Caco-2 (cell line): ENCODE results near the gene CCT8. TPM values are rescaled to one million over a fixed set of nuclear protein-coding genes. Genes with fewer than 3 reads are reported as not detected.

ENCODE experiments used
- BruUV-seq: library from RNA; stranded (reverse); fragments of 400-500 nt; replicated peaks from 2 replicates; lab custom pipeline; 2021; lab: Mats Ljungman, UMichigan
- CTCF ChIA-PET: fragments of 300-600 bp; sonication (Branson Sonifier 250); formaldehyde crosslinking; loops from one replicate; lab custom pipeline; 2022; ENCODE audit warnings: antibody characterized with exemption; lab: Charles Lee
- POLR2A ChIA-PET: fragments of 300-600 bp; sonication (Branson Sonifier 250); formaldehyde crosslinking; loops from one replicate; lab custom pipeline; 2022; ENCODE audit warnings: antibody characterized with exemption; lab: Charles Lee
- DNase-seq, 2 experiments: peaks; one replicate each; pipeline versions ENCODE4 v3.0.0 to v3.0.0-alpha.2; 2020 to 2022
- H3K27me3 ChIP-seq: replicated peaks from 2 replicates; pipeline ENCODE4 v1.6.0; 2011; ENCODE audit warnings: low read length; ENCODE audit not compliant: control insufficient read depth, insufficient read depth
- H3K36me3 ChIP-seq: 2 replicates; pipeline ENCODE4 v1.5.1; 2011; ENCODE audit warnings: low read length; ENCODE audit not compliant: control insufficient read depth, insufficient read depth
- H3K4me1 ChIP-seq: fragments of 250-450 bp; sonication (Bioruptor Pico); 2 replicates; pipeline ENCODE4 v1.5.1; 2020; ENCODE audit warnings: mild to moderate bottlenecking
- H3K4me3 ChIP-seq: 2 replicates; pipeline ENCODE4 v1.5.1; 2011; ENCODE audit warnings: low read depth, mild to moderate bottlenecking, control low read depth, low read length
- H3K9me3 ChIP-seq: fragments of 250-450 bp; sonication (Bioruptor Pico); 2 replicates; pipeline ENCODE4 v1.5.1; 2020; ENCODE audit warnings: mild to moderate bottlenecking, moderate library complexity
- H3K27ac Mint-ChIP-seq: one replicate; pipeline ENCODE4 v1.8.0; 2022; ENCODE audit warnings: mixed read lengths; ENCODE audit not compliant: unreplicated experiment
- H3K27me3 Mint-ChIP-seq: one replicate; pipeline ENCODE4 v1.8.0; 2022; ENCODE audit warnings: mixed read lengths; ENCODE audit not compliant: insufficient read depth, unreplicated experiment
- H3K36me3 Mint-ChIP-seq: one replicate; pipeline ENCODE4 v1.8.0; 2022; ENCODE audit warnings: mild to moderate bottlenecking, mixed read lengths; ENCODE audit not compliant: insufficient read depth, unreplicated experiment
- H3K4me1 Mint-ChIP-seq: one replicate; pipeline ENCODE4 v1.8.0; 2022; ENCODE audit warnings: low read depth, mixed read lengths; ENCODE audit not compliant: unreplicated experiment
- H3K4me3 Mint-ChIP-seq: one replicate; pipeline ENCODE4 v1.8.0; 2022; ENCODE audit warnings: mild to moderate bottlenecking, moderate library complexity, mixed read lengths; ENCODE audit not compliant: unreplicated experiment
- H3K9me3 Mint-ChIP-seq: one replicate; pipeline ENCODE4 v1.8.0; 2022; ENCODE audit warnings: mixed read lengths; ENCODE audit not compliant: unreplicated experiment
- intact Hi-C: fragments of 100-400 bp; cut with micrococcal nuclease; formaldehyde crosslinking; loops from one replicate; pipeline ENCODE4 v1.10.0; 2022; ENCODE audit not compliant: unreplicated experiment
- total RNA-seq: library from RNA; stranded (reverse); gene quantifications from 2 replicates; pipeline ENCODE4 v1.2.3, GENCODE V29; 2022
- TF ChIP-seq, protein P1 (sequence below), 2 experiments: fragments of 200-600 bp in 1 of 2; IDR thresholded peaks; 1 replicate in 1 of 2; 2 replicates in 1 of 2; pipeline versions ENCODE4 v1.5.1 to v1.8.0; 2011 to 2022; ENCODE audit warnings: antibody characterized with exemption in 1 of 2, control low read depth in 1 of 2, inconsistent platforms in 1 of 2, low read depth in 1 of 2, low read length in 1 of 2, mild to moderate bottlenecking in 1 of 2, moderate library complexity in 1 of 2; ENCODE audit not compliant: insufficient read depth in 1 of 2, severe bottlenecking in 1 of 2, unreplicated experiment in 1 of 2

Gene CCT8
- total RNA-seq, 1 experiment from 2014 or later = 269 TPM

GRCh38 chr21:29091033-29091432, 17.6 kb upstream of the CCT8 start:
- BruUV-seq = no TSS peak
- H3K4me3 Mint-ChIP-seq = no peak overlapping the region
- TF ChIP-seq, protein P1, sequence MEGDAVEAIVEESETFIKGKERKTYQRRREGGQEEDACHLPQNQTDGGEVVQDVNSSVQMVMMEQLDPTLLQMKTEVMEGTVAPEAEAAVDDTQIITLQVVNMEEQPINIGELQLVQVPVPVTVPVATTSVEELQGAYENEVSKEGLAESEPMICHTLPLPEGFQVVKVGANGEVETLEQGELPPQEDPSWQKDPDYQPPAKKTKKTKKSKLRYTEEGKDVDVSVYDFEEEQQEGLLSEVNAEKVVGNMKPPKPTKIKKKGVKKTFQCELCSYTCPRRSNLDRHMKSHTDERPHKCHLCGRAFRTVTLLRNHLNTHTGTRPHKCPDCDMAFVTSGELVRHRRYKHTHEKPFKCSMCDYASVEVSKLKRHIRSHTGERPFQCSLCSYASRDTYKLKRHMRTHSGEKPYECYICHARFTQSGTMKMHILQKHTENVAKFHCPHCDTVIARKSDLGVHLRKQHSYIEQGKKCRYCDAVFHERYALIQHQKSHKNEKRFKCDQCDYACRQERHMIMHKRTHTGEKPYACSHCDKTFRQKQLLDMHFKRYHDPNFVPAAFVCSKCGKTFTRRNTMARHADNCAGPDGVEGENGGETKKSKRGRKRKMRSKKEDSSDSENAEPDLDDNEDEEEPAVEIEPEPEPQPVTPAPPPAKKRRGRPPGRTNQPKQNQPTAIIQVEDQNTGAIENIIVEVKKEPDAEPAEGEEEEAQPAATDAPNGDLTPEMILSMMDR (IDR thresholded peaks at IDR 0.05; ENCODE audit: insufficient read depth in 1 of 2, low read depth in 1 of 2, low read length in 1 of 2, severe bottlenecking in 1 of 2, unreplicated experiment in 1 of 2) = no peak
- H3K36me3 Mint-ChIP-seq = peaks cover 33% of the 10 kb centered on the region
- intact Hi-C loops = loop anchor here (5.0 kb wide), 1 partner anchor 71 kb away; no protein-coding TSS in a partner anchor
- no peak for DNase-seq
- no peaks in the 10 kb centered on the region for H3K27me3 Mint-ChIP-seq
- ChIA-PET POLR2A (no interaction called here), CTCF (no interaction called here)
- H3K27ac Mint-ChIP-seq = no peak overlapping the region
- Histone ChIP-seq H3K4me1 (no peaks in the 10 kb centered on the region), H3K4me3 (no peak overlapping the region), H3K9me3 (no peaks in the 10 kb centered on the region), H3K36me3 (no peaks in the 10 kb centered on the region), H3K27me3 (no peaks in the 10 kb centered on the region)
- no peaks in the 10 kb centered on the region for H3K9me3 Mint-ChIP-seq
- H3K4me1 Mint-ChIP-seq = peaks cover under 1% of the 10 kb centered on the region

DNA sequence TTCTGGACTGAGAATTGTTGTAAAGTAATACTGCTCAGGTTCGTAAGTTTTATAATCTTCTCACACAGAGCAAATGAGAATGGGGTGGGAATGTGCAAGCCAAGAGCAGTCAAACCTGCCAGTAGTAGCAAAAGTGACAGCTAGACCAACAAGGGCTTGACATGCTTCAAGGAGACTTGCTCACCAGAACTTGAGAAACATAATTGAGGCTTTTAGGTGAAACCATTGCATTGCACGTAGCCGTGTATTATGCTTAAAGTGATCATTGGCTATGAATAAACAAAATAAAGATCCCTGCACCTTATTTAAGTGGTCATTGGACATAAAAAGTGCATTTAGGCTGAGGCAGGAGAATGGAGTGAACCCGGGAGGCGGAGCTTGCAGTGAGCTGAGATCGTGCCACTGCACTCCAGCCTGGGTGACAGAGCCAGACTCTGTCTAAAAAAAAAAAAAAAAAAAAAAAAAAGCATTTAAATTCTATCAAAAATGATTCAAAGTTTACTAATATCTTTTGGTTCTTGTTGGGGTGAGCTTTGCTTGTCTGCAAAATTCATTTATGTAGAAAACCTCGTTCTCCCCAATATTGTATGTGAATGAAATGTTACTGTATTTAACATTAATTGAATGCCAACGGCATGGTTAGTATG, 11.8 kb upstream of the CCT8 start:
- ChIA-PET POLR2A (no interaction called here), CTCF (no interaction called here)
- BruUV-seq = no TSS peak
- Mint-ChIP-seq H3K4me3 (no peak overlapping the region), H3K27me3 (no peaks in the 10 kb centered on the region), H3K4me1 (no peaks in the 10 kb centered on the region), H3K9me3 (no peaks in the 10 kb centered on the region), H3K36me3 (peaks cover 20% of the 10 kb centered on the region), H3K27ac (no peak overlapping the region)
- Histone ChIP-seq H3K4me1 (no peaks in the 10 kb centered on the region), H3K36me3 (no peaks in the 10 kb centered on the region), H3K4me3 (no peak overlapping the region), H3K9me3 (no peaks in the 10 kb centered on the region), H3K27me3 (no peaks in the 10 kb centered on the region)
- intact Hi-C loops = no loop called here
- TF ChIP-seq, protein P1 (IDR thresholded peaks at IDR 0.05; ENCODE audit: insufficient read depth in 1 of 2, low read depth in 1 of 2, low read length in 1 of 2, severe bottlenecking in 1 of 2, unreplicated experiment in 1 of 2) = no peak
- DNase-seq = no peak

- no peak overlapping the region for H3K4me3 ChIP-seq
- TF ChIP-seq, protein P1 (IDR thresholded peaks at IDR 0.05; ENCODE audit: insufficient read depth in 1 of 2, low read depth in 1 of 2, low read length in 1 of 2, severe bottlenecking in 1 of 2, unreplicated experiment in 1 of 2) = no peak
- DNase-seq = no peak
- intact Hi-C loops = no loop called here
- H3K36me3 ChIP-seq = no peaks in the 10 kb centered on the region
- ChIA-PET CTCF (no interaction called here), POLR2A (no interaction called here)
- H3K27me3 ChIP-seq = no peaks in the 10 kb centered on the region
- Mint-ChIP-seq H3K36me3 (peaks cover 20% of the 10 kb centered on the region), H3K27me3 (no peaks in the 10 kb centered on the region), H3K27ac (no peak overlapping the region), H3K9me3 (no peaks in the 10 kb centered on the region), H3K4me3 (no peak overlapping the region), H3K4me1 (no peaks in the 10 kb centered on the region)
- H3K4me1 ChIP-seq = no peaks in the 10 kb centered on the region
- H3K9me3 ChIP-seq = no peaks in the 10 kb centered on the region
- no TSS peak for BruUV-seq
These were observed 10.9 kb upstream of the CCT8 start for GRCh38 chr21:29084372-29084771.
